H1 (cell line): ENCODE data around the gene ITGB2. TPM values are rescaled to one million over a fixed set of nuclear protein-coding genes. Genes with fewer than 3 reads are reported as not detected.

Source experiments
- BACH1 ChIP-seq: IDR thresholded peaks from 2 replicates; pipeline ENCODE4 v1.6.1; 2012; ENCODE audit warnings: low read length, improper control_type of control experiment
- FOSL1 ChIP-seq: IDR thresholded peaks from 2 replicates; pipeline ENCODE4 v1.6.1; 2011; ENCODE audit warnings: mild to moderate bottlenecking, low read depth, low read length, moderate library complexity; ENCODE audit not compliant: insufficient read depth
- SIRT6 ChIP-seq: IDR thresholded peaks from one replicate; pipeline ENCODE4 v1.7.1; 2012; ENCODE audit warnings: low read length, inconsistent platforms
- polyA plus RNA-seq, 7 experiments: library from polyadenylated mRNA; depleted of rRNA in 3 of 7; stranded (reverse) in 5 of 7; unstranded in 2 of 7; fragments of >200 nt in 5 of 7; fragments of 200-250 nt in 2 of 7; gene quantifications; 1 replicate in 5 of 7; 2 replicates in 1 of 7; 4 replicates in 1 of 7; pipeline versions ENCODE4 v1.2.1 to v1.2.3, GENCODE V29; 2011 to 2013; ENCODE audit warnings: missing spikeins in 2 of 7, mixed read lengths in 2 of 7
- total RNA-seq: library from RNA; stranded (reverse); fragmentation: NEBNext Ultra II Directional; extraction: Animal tissue kit (Norgen Biotek cat#: 25700); gene quantifications from 2 replicates; pipeline ENCODE4 v1.2.1, GENCODE V29; 2021

ITGB2 gene
- total and polyA plus RNA-seq, 2 of the 8 experiments (the other 6 are each of a cell fraction or from before 2014, with no cell fraction given): 0.24 to 0.63 TPM

DNA sequence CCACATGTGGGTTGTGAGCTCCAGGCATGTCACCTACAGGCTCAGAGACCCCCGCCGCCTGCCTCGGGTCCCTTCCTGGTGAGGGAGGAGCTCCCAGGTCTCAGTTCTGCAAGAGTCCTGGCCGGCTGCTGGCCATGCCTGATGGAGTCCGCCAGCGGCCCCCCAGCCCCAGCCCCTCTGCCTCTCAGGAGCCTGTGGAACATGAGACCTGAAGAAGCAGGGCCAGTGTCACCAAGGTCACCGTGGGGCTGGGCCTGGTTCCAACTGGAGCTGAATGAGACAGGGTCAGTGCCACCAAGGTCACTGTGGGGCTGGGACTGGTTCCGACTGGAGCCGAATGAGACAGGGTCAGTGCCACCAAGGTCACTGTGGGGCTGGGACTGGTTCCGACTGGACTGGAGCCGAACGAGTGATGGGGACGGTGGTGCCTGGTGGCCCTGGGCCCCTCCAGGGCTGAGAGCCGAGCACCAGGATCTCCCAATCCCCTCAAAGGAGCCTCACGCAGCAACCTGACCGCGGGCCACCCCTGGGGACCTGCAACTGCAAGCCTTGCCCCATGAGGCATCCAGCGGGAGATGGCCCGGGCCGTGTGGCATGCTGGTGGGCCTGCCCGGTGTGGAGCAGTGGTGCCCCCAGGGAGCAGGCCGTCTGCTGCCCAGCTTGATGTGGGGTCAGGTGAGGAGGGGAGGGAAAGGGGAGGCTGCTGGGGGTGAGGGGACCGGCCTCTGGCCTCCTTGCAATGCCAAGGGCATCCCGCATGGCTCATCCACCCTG, 32.7 kb downstream of the ITGB2 start (continued):
- TF ChIP-seq FOSL1 (no peak), BACH1 (no peak), SIRT6 (no peak)
